Measurements from ENCODE around the gene ANK3. TPM values are rescaled to one million over a fixed set of nuclear protein-coding genes. Genes with fewer than 3 reads are reported as not detected.

Gene ANK3
- total and polyA plus RNA-seq, 8 donors = 3.6 to 115 (median 31.1) TPM

DNA sequence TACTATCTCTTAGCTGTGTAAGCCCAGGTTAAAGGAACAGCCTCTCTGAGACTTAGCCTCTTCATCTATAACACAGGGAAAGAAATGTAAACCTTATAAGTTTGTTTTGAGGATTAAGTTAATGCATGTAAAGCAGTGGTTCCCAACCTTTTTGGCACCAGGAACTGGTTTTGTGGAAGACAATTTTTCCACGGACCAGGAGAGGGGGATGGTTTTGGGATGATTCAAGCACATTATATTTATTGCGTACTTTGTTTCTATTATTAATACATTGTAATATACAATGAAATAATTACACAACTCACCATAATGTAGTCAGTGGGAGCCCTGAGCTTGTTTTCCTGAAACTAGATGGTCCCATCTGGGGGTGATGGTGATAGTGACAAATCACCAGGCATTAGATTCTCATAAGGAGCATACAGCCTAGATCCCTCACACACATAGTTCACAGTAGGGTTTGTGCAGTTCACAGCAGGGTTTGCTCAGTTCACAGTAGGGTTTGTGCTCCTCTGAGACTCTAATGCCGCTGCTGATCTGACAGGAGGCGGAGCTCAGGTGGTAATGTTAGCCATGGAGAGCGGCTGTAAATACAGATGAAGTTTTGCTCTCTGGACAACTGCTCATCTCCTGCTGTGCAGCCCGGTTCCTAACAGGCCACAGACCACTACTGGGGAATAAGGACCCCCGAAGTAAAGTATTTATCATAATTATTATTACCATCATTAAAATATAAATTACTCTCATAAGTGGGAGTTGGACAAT lies 41.3 kb upstream of the ANK3 start:
- Histone ChIP-seq H3K27ac (no peak overlapping the region), H3K4me1 (peaks cover 0 to 17% (median 0%) of the 10 kb centered on the region in 4 donors), H3K9me3 (no peaks in the 10 kb centered on the region), H3K4me3 (no peak overlapping the region), H3K27me3 (no peaks in the 10 kb centered on the region), H3K36me3 (no peaks in the 10 kb centered on the region)
- DNase-seq = no peak
- intact Hi-C loops (cut with DNase I; ENCODE audit: low total_unique reads) = loop anchor here (10.0 kb wide), 2 partner anchors 216 to 326 kb away; no protein-coding TSS in a partner anchor
- WGBS, 5 donors = 78 to 87% (median 83%) methylated on average over 7 of the region's 7 CpGs
- TF ChIP-seq POLR2AphosphoS5 (IDR thresholded peaks at IDR 0.05) (no peak), EP300 (IDR thresholded peaks at IDR 0.05) (no peak), POLR2A (IDR thresholded peaks at IDR 0.05) (no peak)
- TF ChIP-seq, protein P1, sequence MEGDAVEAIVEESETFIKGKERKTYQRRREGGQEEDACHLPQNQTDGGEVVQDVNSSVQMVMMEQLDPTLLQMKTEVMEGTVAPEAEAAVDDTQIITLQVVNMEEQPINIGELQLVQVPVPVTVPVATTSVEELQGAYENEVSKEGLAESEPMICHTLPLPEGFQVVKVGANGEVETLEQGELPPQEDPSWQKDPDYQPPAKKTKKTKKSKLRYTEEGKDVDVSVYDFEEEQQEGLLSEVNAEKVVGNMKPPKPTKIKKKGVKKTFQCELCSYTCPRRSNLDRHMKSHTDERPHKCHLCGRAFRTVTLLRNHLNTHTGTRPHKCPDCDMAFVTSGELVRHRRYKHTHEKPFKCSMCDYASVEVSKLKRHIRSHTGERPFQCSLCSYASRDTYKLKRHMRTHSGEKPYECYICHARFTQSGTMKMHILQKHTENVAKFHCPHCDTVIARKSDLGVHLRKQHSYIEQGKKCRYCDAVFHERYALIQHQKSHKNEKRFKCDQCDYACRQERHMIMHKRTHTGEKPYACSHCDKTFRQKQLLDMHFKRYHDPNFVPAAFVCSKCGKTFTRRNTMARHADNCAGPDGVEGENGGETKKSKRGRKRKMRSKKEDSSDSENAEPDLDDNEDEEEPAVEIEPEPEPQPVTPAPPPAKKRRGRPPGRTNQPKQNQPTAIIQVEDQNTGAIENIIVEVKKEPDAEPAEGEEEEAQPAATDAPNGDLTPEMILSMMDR (IDR thresholded peaks at IDR 0.05) = no peak

DNA sequence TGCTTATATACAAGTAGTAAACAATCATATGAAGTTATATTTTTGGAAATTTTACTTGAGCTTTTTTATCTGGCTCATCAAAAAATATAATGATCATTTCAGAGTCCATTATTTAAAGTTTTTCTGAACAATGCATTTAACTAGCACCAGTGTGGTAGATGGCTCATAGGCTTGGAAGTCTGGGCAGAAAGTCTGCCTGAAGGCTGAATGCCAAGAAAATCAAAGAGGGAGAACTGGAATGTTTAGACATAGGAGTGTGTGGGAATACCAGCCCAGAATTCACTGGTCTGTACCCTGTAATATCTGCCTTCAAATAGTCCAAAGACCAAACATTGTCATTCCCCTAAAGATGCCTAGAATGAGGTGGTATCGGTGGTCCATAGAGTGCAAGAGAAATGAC lies 40.3 kb upstream of the ANK3 start:
- whole genome bisulfite sequencing, 5 donors = 67 to 95% (median 89%) methylated on average over 1 of the region's 1 CpG
- intact Hi-C loops (cut with DNase I; ENCODE audit: low total_unique reads) = loop anchor here (10.0 kb wide), 2 partner anchors 215 to 325 kb away; no protein-coding TSS in a partner anchor
- Histone ChIP-seq H3K36me3 (no peaks in the 10 kb centered on the region), H3K27ac (no peak overlapping the region), H3K27me3 (no peaks in the 10 kb centered on the region), H3K9me3 (no peaks in the 10 kb centered on the region), H3K4me1 (peaks cover 0 to 24% (median 0%) of the 10 kb centered on the region in 4 donors), H3K4me3 (no peak overlapping the region)
- DNase-seq = no peak
- TF ChIP-seq, protein P1 (IDR thresholded peaks at IDR 0.05) = no peak
- TF ChIP-seq POLR2AphosphoS5 (IDR thresholded peaks at IDR 0.05) = no peak
- TF ChIP-seq POLR2A (IDR thresholded peaks at IDR 0.05) = no peak
- TF ChIP-seq EP300 (IDR thresholded peaks at IDR 0.05) = no peak

DNA sequence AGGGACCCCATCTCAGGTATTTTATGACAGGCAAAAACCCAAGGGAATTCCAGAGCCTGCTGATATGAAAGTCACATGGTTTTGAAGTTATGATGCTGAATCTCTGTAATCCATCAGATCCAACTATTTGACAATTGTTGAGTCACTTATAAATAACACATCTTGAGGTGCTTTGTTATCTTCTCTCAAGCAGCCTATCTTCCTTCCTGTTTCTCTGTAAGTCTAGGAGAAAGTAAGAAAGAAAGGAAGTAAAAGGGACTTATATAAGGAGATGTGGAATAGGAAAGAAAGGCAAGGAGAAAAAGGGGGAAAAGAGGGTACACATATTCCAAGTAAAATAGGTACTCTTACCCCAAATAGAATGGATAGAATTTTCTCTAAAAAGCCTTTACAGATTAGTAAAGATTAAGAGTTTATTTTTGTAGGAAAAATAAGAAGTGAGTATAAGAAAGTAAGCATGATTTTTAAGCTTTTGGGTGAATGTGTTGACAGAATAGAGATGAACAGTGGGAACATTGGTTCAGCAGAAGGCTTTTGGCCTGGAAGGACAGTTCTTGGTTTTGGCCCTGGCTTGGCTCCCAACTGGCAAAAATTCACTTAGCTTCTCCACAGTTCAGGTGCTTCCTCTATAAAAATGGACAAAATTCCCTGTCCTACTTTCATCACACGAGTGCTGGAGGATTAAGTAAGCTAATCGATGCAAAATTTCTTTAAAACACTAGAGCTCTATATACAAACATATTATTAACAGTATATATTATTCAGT lies 39.6 kb upstream of the ANK3 start:
- no peaks in the 10 kb centered on the region for H3K27me3 ChIP-seq
- WGBS, 5 donors = 74 to 86% (median 84%) methylated on average over 2 of the region's 2 CpGs
- H3K4me1 ChIP-seq = peaks cover 0 to 22% (median 0%) of the 10 kb centered on the region in 4 donors
- H3K36me3 ChIP-seq = no peaks in the 10 kb centered on the region
- DNase-seq = no peak
- TF ChIP-seq POLR2AphosphoS5 (IDR thresholded peaks at IDR 0.05) (no peak), EP300 (IDR thresholded peaks at IDR 0.05) (no peak), POLR2A (IDR thresholded peaks at IDR 0.05) (no peak)
- TF ChIP-seq, protein P1 (IDR thresholded peaks at IDR 0.05) = no peak
- H3K27ac ChIP-seq = no peak overlapping the region
- intact Hi-C loops (cut with DNase I; ENCODE audit: low total_unique reads) = no loop called here
- H3K9me3 ChIP-seq = no peaks in the 10 kb centered on the region
- H3K4me3 ChIP-seq = no peak overlapping the region

DNA sequence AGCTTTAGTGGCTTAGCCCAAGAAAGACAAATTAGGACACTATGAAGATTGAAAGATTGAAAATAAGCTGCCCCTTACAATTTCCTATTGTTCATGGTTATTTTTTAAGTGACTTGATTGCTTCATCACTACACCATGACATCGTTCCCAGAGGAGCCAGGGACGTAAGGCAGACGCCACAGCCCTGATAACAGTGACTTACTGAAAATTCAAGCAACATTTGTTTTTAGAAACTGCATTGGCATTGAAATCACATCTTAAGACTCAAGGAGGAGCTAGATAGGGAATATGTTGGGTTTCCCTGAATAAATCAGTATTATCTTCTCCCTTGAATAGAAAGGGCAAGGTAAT lies 38.7 kb upstream of the ANK3 start:
- H3K4me3 ChIP-seq = no peak overlapping the region
- H3K4me1 ChIP-seq = peaks cover 0 to 16% (median 0%) of the 10 kb centered on the region in 4 donors
- H3K27ac ChIP-seq = no peak overlapping the region
- H3K27me3 ChIP-seq = no peaks in the 10 kb centered on the region
- H3K36me3 ChIP-seq = no peaks in the 10 kb centered on the region
- intact Hi-C loops (cut with DNase I; ENCODE audit: low total_unique reads) = no loop called here
- DNase-seq = no peak
- WGBS, 5 donors = 89 to 96% (median 95%) methylated on average over 3 of the region's 3 CpGs
- no peaks in the 10 kb centered on the region for H3K9me3 ChIP-seq
- TF ChIP-seq POLR2A (IDR thresholded peaks at IDR 0.05) (no peak), EP300 (IDR thresholded peaks at IDR 0.05) (no peak)
